Stimulated activated CD4-positive, alpha-beta T cell treated with anti-CD3 and anti-CD28 coated beads, Interleukin-4, amount 100 ng/mL, for 1 hour (primary cell): Measurements from ENCODE around the gene DDX10.

Experiments
- DNase-seq: peaks from one replicate; pipeline ENCODE4 v3.0.0-alpha.2; 2020

Gene DDX10

GRCh38 chr11:108947654-108948570 lies 283.0 kb downstream of the DDX10 start:
- no peak for DNase-seq

GRCh38 chr11:108958368-108959104 lies 293.7 kb downstream of the DDX10 start:
- DNase-seq = no peak

GRCh38 chr11:108959105-108959761 lies 294.4 kb downstream of the DDX10 start:
- DNase-seq = no peak

GRCh38 chr11:108959874-108960273 lies 295.0 kb downstream of the DDX10 start:
- DNase-seq = no peak

- DNase-seq = no peak
Measured at GRCh38 chr11:108960501-108960900, 295.6 kb downstream of the DDX10 start.

GRCh38 chr11:108961095-108961494 lies 296.2 kb downstream of the DDX10 start:
- no peak for DNase-seq

GRCh38 chr11:108963118-108963517 lies 298.2 kb downstream of the DDX10 start:
- DNase-seq = no peak

- DNase-seq = no peak
Measured at GRCh38 chr11:108965306-108966001, 300.6 kb downstream of the DDX10 start.

- DNase-seq = no peak
Measured at GRCh38 chr11:108966206-108966605, 301.3 kb downstream of the DDX10 start.

- DNase-seq = no peak
Measured at GRCh38 chr11:108966978-108967377, 302.1 kb downstream of the DDX10 start.

- no peak for DNase-seq
Measured at GRCh38 chr11:108967571-108967970, 302.7 kb downstream of the DDX10 start.

- DNase-seq = no peak
Measured at GRCh38 chr11:108970221-108970991, 305.5 kb downstream of the DDX10 start.

- DNase-seq = no peak
Measured at GRCh38 chr11:108973402-108974162, 308.7 kb downstream of the DDX10 start.

GRCh38 chr11:108975026-108975425 lies 310.2 kb downstream of the DDX10 start:
- DNase-seq = no peak

- DNase-seq = no peak
Measured at GRCh38 chr11:108975641-108976071, 310.8 kb downstream of the DDX10 start.

- no peak for DNase-seq
Measured at GRCh38 chr11:108983636-108984420, 319.0 kb downstream of the DDX10 start.

GRCh38 chr11:108984523-108984922 lies 319.7 kb downstream of the DDX10 start:
- no peak for DNase-seq

GRCh38 chr11:108985236-108985944 lies 320.5 kb downstream of the DDX10 start:
- DNase-seq = no peak

- DNase-seq = no peak
Measured at GRCh38 chr11:108985945-108986279, 321.0 kb downstream of the DDX10 start.
